Measurements from ENCODE around the gene ZPBP2.

Gene ZPBP2

GRCh38 chr17:39861235-39861634 lies 6.8 kb upstream of the ZPBP2 start:
- TF ChIP-seq CTCF (IDR thresholded peaks at IDR 0.05), result no peak
- no peak overlapping the region for H3K27ac ChIP-seq
- no peak overlapping the region for H3K4me3 ChIP-seq (ENCODE audit: low read depth in 1 of 2, low read length in 1 of 2)
- H3K36me3 ChIP-seq, result no peaks in the 10 kb centered on the region
- H3K27me3 ChIP-seq, result peaks cover 97% of the 10 kb centered on the region
- no peaks in the 10 kb centered on the region for H3K9me3 ChIP-seq
- peaks cover 0 to 8% of the 10 kb centered on the region in 2 experiments for H3K4me1 ChIP-seq (ENCODE audit: control insufficient read depth in 1 of 2, insufficient read depth in 1 of 2, low read depth in 1 of 2, low read length in 1 of 2)

GRCh38 chr17:39863244-39863917 lies 4.6 kb upstream of the ZPBP2 start:
- Histone ChIP-seq H3K9me3 (no peaks in the 10 kb centered on the region), H3K27ac (no peak overlapping the region), H3K4me1 (ENCODE audit: control insufficient read depth in 1 of 2, insufficient read depth in 1 of 2, low read depth in 1 of 2, low read length in 1 of 2) (peaks cover 0 to 8% of the 10 kb centered on the region in 2 experiments), H3K27me3 (peaks cover 98% of the 10 kb centered on the region), H3K36me3 (no peaks in the 10 kb centered on the region), H3K4me3 (ENCODE audit: low read depth in 1 of 2, low read length in 1 of 2) (peak overlapping the region in 1 of 2 experiments; percentile 34)
- TF ChIP-seq CTCF (IDR thresholded peaks at IDR 0.05), result no peak

- TF ChIP-seq CTCF (IDR thresholded peaks at IDR 0.05), result no peak
- peaks cover 100% of the 10 kb centered on the region for H3K27me3 ChIP-seq
- H3K27ac ChIP-seq, result no peak within 1 kb of the TSS
- H3K4me1 ChIP-seq (ENCODE audit: control insufficient read depth in 1 of 2, insufficient read depth in 1 of 2, low read depth in 1 of 2, low read length in 1 of 2), result peaks cover 0 to 8% of the 10 kb centered on the region in 2 experiments
- H3K4me3 ChIP-seq (ENCODE audit: low read depth in 1 of 2, low read length in 1 of 2), result peak within 1 kb of the TSS in 1 of 2 experiments; percentile 34
- no peaks in the 10 kb centered on the region for H3K9me3 ChIP-seq
- no peaks in the 10 kb centered on the region for H3K36me3 ChIP-seq
Observed at GRCh38 chr17:39863918-39864746, 3.9 kb upstream of the ZPBP2 start, which contains the start of gene IKZF3. IKZF3 (minus strand) TSS chr17:39864312; CDS start chr17:39864126, 186 bp downstream.

GRCh38 chr17:39866013-39866730 lies 1.8 kb upstream of the ZPBP2 start:
- Histone ChIP-seq H3K27ac (no peak overlapping the region), H3K27me3 (peaks cover 100% of the 10 kb centered on the region), H3K4me1 (ENCODE audit: control insufficient read depth in 1 of 2, insufficient read depth in 1 of 2, low read depth in 1 of 2, low read length in 1 of 2) (peaks cover 0 to 8% of the 10 kb centered on the region in 2 experiments), H3K4me3 (ENCODE audit: low read depth in 1 of 2, low read length in 1 of 2) (no peak overlapping the region), H3K36me3 (no peaks in the 10 kb centered on the region), H3K9me3 (no peaks in the 10 kb centered on the region)
- TF ChIP-seq CTCF (IDR thresholded peaks at IDR 0.05), result no peak

- Histone ChIP-seq H3K36me3 (no peaks in the 10 kb centered on the region), H3K9me3 (no peaks in the 10 kb centered on the region), H3K27me3 (peaks cover 100% of the 10 kb centered on the region), H3K4me1 (ENCODE audit: control insufficient read depth in 1 of 2, insufficient read depth in 1 of 2, low read depth in 1 of 2, low read length in 1 of 2) (peaks cover 0 to 8% of the 10 kb centered on the region in 2 experiments), H3K4me3 (ENCODE audit: low read depth in 1 of 2, low read length in 1 of 2) (no peak overlapping the region), H3K27ac (no peak overlapping the region)
- TF ChIP-seq CTCF (IDR thresholded peaks at IDR 0.05), result no peak
Observed at GRCh38 chr17:39867084-39867879, 720 bp upstream of the ZPBP2 start.
